NCI-H1436 treated with DMSO at 0.1 percent for 48 hours (cell line): Measurements from ENCODE around the gene STUB1.

Experiments
- DNase-seq: peaks from one replicate; lab custom pipeline; 2025; lab: John Stamatoyannopoulos, UW

Gene STUB1

DNA sequence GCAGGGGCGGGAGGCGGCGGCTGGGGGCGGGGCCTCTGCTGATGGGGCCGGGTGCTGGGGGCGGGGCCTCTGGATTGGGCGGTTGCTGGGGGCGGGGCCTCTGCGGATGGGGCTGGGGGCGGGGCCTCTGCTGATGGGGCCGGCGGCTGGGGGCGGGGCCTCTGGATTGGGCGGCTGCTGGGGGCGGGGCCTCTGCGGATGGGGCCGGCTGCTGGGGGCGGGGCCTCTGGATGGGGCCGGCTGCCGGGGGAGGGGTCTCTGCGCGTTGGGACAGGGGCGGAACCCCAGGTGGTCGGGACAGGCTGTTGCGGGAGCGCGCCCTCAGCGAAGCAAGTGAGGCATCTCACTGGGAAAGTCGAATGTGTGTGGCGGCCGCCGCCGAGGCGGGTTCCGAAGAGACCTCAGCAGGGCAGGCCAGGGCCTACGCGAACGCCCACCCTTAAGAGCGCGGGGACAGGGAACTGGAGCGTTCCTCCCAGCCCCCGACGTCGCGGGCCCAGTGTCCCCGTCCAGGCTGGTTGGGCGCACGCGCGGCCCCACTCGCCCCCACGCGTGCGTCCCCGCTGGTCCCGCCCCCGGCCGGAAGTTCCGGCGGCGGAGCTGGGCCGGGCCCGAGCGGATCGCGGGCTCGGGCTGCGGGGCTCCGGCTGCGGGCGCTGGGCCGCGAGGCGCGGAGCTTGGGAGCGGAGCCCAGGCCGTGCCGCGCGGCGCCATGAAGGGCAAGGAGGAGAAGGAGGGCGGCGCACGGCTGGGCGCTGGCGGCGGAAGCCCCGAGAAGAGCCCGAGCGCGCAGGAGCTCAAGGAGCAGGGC is at the start of gene STUB1:
Gene STUB1, plus strand, starts transcription at position 597 of the 811 bp plus-strand sequence. Its CDS starts 116 bp downstream, at position 713.
- no peak for DNase-seq

DNA sequence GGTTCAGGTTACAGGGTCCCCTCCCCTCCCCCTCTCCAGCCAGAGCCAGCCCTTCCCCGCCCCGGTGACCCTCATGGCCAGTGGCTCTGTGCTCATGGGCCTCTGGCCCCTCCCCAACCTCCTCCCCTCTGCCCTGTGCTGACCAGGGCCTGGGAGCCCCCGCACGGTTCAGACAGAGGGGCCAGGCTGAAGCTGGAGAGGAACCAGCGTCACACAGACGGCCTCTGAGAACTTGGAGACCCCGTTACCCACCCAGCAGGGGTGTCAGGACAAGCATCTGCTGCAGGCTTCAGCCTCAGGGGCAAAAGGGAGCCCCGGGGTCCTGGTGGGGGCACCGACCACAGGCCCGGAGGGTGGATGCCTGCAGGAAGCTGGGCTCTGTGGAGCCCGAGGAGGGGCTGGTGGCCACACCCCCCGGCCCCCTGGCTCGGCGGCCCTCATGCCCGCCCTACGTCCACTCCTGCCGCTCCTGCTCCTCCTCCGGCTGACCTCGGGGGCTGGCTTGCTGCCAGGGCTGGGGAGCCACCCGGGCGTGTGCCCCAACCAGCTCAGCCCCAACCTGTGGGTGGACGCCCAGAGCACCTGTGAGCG is 49.3 kb upstream of the STUB1 start, which contains the start of gene WFIKKN1:
Gene WFIKKN1, plus strand, starts transcription at position 171 of the 591 bp plus-strand sequence. Its CDS starts 269 bp downstream, at position 440.
- DNase-seq: no peak

DNA sequence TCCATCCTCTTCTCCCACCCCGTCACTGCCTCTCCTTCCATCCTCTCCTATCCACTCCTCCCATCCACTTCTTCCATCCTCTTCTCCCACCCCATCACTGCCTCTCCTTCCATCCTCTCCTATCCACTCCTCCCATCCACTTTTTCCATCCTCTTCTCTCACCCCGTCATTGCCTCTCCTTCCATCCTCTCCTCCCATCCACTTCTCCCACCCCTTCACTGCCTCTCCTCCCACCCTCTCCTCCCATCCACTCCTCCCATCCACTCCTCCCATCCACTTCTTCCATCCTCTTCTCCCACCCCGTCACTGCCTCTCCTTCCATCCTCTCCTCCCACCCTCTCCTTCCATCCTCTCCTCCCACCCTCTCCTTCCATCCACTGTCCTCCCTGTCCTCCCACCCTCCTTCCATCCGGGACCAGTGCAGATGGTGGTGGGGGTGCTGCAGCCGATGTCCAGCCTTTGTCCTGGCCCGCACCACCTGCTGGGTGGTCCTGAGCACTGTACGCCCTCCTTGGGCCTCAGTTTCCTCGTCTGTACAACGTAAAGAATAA is 48.3 kb upstream of the STUB1 start:
- DNase-seq: no peak

DNA sequence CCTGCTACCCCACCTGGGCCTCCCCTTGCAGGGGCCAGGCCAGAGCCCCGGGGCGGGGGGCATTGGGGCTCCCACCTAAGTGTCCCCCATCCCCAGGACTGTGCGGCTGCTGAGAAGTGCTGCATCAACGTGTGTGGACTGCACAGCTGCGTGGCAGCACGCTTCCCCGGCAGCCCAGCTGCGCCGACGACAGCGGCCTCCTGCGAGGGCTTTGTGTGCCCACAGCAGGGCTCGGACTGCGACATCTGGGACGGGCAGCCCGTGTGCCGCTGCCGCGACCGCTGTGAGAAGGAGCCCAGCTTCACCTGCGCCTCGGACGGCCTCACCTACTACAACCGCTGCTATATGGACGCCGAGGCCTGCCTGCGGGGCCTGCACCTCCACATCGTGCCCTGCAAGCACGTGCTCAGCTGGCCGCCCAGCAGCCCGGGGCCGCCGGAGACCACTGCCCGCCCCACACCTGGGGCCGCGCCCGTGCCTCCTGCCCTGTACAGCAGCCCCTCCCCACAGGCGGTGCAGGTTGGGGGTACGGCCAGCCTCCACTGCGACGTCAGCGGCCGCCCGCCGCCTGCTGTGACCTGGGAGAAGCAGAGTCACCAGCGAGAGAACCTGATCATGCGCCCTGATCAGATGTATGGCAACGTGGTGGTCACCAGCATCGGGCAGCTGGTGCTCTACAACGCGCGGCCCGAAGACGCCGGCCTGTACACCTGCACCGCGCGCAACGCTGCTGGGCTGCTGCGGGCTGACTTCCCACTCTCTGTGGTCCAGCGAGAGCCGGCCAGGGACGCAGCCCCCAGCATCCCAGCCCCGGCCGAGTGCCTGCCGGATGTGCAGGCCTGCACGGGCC is 47.5 kb upstream of the STUB1 start:
- no peak for DNase-seq

DNA sequence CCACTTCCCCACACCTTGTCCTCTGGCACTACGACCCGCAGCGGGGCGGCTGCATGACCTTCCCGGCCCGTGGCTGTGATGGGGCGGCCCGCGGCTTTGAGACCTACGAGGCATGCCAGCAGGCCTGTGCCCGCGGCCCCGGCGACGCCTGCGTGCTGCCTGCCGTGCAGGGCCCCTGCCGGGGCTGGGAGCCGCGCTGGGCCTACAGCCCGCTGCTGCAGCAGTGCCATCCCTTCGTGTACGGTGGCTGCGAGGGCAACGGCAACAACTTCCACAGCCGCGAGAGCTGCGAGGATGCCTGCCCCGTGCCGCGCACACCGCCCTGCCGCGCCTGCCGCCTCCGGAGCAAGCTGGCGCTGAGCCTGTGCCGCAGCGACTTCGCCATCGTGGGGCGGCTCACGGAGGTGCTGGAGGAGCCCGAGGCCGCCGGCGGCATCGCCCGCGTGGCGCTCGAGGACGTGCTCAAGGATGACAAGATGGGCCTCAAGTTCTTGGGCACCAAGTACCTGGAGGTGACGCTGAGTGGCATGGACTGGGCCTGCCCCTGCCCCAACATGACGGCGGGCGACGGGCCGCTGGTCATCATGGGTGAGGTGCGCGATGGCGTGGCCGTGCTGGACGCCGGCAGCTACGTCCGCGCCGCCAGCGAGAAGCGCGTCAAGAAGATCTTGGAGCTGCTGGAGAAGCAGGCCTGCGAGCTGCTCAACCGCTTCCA is 46.7 kb upstream of the STUB1 start:
- no peak for DNase-seq

DNA sequence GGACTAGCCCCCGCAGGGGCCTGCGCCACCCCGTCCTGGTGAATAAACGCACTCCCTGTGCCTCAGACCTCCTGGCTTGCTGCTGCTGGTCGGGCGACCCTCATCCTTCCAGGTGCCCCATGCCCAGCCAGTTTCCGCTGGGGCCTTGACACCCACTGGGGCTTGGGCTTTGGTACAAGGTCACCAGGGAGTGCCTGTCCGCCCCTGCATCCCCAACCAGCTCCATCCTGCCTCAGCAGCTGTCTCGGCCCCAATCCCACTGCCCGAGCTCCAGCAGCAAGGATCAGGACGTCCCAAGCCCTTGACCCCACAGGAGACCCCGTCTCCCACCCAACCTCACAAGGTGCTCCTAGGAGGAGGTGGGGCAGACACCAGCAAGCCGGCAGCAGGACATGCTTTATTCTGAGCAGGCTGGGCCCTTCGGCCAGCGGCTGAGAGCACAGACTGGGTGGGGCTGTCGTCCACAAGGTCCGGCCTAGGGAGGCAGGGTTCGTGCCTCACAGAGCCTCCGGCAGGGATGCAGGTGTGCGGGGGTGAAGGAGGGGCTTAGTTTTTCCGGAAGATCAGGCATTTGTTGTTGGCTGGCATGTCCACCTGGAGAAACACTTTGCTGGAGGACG is 46.0 kb upstream of the STUB1 start:
- DNase-seq: no peak

DNA sequence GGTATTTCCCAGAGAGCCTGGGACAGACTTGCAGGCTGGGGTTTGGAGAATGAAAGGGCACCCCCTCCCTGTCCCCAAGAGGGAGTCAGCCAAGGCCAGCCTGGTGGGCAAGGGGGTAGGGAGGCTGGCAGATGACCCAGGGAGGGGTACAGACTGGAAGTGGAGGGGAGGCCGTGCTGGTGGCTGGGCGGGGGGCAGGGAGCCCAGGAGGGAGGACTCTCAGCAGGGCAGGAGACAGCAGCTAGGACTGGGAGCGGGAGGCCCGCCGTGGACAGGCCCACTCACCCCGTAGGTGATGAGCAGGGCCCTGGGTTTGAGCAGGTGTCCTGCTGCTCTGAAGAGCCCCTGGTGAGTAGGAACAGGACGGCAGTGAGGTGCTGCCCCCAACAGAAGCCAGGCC is 45.2 kb upstream of the STUB1 start:
- DNase-seq: no peak

DNA sequence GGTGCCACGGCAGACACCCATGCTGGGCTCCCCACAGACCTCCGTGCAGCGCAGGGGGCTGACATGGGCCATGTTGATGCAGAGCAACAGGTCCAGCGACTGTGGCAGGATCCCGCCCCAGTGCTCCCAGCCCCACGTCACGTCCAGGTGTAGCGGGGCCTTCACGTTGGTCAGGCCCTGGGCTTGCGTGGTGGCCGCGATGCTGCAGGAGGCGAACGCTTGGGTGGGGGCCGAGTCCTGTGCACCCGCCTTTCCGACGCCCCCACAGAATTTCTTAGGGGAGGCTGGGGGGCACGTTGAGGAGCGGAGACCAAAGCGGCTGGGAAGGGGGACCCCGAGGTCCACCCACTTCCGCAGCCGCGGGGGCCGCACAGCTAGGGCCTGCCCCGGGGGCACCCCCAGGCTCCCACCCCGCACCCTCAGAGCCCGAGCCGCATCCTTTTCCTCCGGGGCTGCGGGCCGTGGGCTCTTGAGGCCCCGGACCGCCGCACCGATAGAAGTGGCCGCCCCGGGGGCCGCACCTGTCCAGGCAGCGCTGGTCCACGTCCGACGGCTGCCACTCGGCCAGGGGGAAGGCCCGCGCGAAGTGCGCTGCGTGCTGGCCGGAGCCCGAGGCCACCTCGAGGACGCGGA is 44.5 kb upstream of the STUB1 start:
- no peak for DNase-seq

DNA sequence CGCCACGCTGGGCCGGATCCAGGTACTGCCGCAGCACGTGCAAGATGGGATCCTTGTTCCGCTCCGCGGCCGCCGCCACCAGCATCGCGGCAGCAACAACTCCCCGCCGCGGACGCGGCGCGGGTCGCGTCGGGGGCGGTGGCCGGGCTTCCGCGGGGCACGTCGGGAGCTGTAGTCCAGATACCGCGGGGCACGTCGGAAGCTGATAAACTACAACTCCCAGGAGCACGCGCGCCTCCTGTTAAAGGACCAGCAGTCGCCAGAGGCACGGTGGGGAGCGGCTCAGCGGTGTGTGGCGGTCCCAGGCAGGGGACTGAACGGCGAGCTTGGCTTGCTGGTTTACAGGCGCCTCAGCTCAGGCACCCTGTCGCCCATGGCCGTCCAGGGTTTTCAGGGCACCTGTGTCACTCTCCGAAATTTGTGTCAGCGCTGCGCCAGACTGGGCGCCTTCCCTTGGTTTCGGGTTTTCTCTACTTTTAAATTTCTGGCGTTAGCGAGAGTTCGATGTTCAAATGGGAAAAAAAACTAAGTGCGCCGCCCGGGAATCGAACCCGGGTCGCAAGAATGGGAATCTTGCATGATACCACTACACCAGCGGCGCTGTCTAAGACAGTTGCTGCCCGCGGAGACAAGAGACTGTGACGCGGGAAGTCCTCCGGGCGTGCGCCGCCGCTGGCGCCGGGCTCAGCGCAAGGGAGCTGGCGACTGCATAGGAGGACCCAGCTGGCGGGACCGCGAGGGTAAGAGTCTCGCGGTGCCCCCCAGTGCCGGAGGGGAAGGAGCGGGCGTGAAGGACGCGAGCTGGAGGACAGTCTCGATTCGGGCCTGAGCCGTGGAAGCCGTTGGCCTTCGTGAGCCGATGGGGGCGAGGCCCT is 43.8 kb upstream of the STUB1 start, which contains the start of gene METTL26:
Gene METTL26, minus strand, starts transcription at position 100 of the 875 bp plus-strand sequence. Its CDS starts 15 bp downstream, at position 85.
- DNase-seq: peak; percentile 84

DNA sequence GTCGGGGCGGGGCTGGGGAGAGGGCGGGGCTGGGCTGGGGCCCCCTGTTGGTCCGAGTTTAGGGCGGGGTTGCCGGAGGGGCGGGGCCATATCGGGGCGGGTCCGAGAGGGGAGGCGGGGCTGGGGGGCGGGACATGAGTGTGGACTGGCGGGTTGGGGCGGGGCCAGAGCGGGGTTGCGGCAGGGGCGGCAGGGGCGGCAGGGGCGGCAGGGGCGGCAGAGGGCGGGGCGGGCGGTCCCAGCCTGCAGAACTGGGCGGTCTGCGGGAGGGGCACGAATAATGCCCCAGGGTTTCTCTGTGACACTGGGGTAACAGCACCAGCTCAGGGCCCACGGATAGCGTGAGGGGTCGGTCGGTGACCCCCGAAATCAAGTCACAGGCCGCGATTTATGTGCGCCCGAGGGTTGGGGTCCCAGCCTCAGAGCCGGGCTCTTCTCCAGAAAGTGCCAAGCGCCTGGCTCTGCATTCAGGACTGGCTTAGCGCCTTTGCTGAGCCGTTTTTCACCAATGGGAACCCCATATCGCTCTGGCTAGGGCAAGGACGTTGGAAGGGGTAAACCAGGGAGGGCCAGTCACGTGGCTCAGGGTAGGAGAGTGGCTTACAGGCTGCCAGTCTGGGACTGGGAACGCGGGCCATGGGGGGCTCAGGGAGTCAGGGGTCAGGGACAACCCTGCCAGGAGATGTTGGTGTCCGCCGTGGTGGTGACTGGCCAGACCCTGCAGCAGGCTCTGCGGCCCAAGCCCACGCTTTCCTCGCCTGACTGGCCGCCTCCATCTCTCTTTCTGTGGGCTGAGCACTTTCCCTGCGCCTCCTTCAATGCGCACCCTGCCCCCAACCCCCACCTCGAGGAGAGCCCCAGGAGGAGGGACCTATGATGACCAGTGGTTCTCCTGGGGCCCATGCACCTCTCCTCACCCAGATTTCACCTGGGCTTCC is 42.9 kb upstream of the STUB1 start:
- DNase-seq: no peak

DNA sequence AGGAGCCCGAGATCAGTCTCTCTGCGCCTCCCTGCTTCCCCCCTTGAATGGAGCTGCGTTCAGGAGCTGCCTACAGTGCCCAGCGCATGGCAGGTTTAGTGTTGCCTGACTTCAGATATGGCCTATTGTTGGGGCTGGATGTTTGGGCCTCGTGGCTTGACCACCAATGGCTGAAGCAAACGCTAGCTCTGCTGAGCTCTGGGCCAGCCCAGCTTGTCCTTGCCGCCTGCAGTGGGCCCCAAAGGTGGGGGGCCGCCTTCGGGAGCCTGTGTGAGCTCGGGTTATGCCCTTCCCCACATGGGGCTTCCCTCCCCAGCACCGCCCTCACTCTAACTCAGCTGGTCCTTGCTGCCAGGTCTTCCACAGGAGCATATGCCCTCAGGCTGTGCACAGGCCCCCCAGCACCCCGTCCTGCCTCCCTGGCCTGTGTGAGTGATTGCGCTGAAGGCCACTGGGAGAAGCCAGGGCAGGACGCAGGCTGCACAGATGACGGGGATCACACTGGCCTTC is 42.1 kb upstream of the STUB1 start:
- DNase-seq: no peak

DNA sequence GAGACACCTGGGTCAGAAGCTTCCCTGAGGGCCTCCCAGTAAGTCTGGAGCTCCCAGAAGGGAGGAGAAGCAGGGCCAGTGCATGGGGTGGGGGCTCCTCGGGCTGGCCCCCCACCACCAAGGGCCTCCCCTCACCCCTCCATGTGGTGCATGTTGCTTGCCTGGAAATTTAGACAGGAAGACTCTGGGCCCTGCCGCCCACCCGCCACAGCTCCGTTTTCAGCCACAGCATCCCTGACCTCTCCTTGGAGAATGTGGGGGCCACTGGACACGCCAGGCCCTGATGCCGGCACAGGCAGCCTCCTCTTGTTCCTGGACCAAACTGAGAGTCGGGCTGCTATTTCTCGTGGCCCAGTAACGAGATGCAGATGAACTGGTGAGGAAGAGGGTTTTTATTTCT is 41.4 kb upstream of the STUB1 start:
- no peak for DNase-seq

DNA sequence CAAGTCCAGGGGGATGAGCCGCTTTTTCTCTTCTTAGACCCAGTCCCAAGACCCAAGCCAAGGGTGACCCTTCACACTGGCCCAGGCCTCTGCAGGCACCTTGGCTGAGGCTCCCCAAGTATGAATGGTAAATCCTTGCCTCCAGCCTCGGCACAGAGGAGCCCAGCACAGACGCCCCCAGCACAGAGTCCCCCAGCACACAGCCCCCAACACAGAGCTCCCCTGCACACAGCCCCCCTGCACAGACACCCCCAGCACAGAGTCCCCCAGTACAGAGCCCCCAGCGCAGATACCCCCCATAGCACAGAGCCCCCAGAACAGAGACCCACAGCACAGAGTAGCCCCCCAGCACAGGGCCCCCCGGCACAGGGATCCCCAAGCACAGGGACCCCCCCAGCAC is 39.6 kb upstream of the STUB1 start:
- DNase-seq: no peak

DNA sequence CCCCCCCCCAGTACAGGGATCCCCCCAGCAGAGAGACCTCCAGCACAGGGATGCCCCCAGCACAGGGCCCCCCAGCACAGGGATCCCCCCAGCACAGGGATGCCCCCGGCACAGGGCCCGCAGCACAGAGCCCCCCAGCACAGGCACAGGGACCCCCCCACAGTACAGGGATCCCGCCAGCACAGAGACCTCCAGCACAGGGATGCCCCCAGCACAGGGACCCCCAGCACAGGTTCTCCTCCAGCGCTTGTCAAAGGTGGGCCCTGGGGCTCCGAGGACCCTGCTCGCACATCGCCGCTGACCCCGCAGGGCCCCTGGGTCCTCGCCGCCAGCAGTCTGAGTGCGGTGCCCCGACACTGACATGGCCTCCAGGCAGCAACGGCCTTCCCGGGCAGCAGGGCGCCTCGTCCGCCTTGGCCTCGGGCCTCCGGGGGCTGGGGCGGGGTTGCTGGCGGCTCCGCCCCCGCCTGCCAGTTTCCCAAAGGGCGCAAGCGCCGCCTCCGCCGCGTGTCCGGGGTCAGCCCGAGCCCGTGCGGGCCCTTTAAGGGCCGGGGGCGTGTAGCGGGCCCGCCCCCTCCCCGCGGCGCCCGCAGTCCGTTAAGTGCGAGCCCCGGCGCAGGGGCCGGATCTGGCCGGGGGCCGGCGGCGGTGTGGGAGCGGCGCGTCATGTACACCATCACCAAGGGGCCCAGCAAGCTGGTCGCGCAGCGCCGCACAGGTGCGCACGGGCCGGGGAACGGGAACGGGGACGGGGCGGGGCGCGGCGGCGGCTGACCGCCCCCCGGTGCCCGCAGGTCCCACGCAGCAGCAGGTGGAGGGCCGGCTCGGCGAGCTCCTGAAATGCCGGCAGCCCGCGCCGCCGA is 38.7 kb upstream of the STUB1 start, which contains the start of gene MCRIP2:
Gene MCRIP2, plus strand, starts transcription at position 503 of the 863 bp plus-strand sequence. Its CDS starts 164 bp downstream, at position 667.
- DNase-seq: no peak

DNA sequence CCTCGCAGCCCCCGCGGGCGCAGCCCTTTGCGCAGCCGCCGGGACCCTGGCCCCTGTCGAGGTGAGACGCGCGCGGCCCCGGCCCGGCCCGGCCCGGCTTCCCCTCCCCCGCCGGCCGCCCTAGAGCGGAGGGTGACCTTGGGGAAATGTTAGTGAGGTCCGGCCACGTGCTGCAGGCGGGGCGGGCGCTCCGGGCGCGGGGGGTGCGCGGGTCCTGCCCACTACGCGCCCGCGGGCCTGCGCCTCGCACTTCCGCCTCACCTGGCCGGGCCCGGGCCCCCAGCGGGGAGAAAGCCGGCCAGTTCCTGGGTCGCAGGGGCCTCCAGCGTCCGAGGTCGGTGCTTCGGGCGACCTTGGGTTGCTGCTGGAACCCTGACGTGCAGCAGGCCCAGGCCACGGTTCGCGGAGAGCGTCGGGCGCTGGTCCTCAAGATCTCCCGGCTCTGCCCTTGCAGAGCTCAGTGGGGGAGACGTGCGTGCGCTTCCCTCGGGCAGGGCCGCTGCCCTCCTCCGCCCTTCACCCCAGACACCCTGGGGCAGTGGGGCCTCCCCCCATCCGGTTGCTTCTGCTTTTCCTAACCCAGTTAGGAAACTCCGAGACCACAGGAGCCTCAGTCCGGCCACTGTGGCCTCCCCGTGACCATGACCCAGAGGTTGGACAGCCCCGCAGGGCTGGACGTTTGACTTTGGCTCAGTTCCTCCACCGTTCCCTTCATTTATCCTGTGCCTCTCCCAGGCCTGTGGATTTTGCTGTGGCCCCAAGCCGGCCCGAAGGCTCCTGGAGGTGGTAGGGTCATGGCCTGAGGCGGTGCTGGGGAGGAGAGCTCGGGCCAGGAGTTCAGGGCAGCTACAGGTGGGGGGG is 37.8 kb upstream of the STUB1 start:
- DNase-seq: no peak

DNA sequence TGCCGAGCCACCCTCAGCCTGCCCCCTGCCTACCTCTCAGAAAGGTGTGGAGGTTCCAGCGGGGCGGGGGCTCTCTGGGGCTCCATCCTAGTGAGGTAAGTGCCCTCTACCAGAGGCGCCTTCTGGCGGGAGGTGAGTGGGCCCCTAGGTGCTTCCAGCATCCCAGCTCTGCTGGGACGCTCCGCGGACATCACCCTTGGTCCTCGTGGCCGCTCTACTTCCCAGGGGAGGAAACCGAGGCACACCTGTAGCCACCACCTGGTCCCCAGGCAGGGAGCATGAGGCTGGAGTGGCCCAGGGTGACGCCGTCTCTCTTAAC is 37.2 kb upstream of the STUB1 start:
- DNase-seq: no peak
